Mucosa of descending colon (tissue), 3 donors: ENCODE measurements around the gene COL1A1. TPM values are rescaled to one million over a fixed set of nuclear protein-coding genes. Genes with fewer than 3 reads are reported as not detected.
A peak's percentile ranks its signal among the peaks of the same experiment; 100 is the strongest.

Experiments used
- ATAC-seq: fragments of 200-7000 bp; cut with Tn5 transposase; one replicate; pipeline ENCODE4 v1.9.1; 2020; ENCODE audit warnings: mild to moderate bottlenecking, moderate library complexity
- DNase-seq, 3 donors: peaks; one replicate each; pipeline ENCODE4 v3.0.0-alpha.2; 2020
- H3K36me3 ChIP-seq: fragments of 200-600 bp; one replicate; pipeline ENCODE4 v1.8.0; 2021; ENCODE audit warnings: low read depth, mild to moderate bottlenecking
- H3K4me1 ChIP-seq: fragments of 200-600 bp; one replicate; pipeline ENCODE4 v1.8.0; 2021; ENCODE audit warnings: low read depth, mild to moderate bottlenecking
- H3K4me3 ChIP-seq: fragments of 200-600 bp; one replicate; pipeline ENCODE4 v1.8.0; 2021; ENCODE audit warnings: mild to moderate bottlenecking
- H3K9me3 ChIP-seq: fragments of 200-600 bp; one replicate; pipeline ENCODE4 v1.8.0; 2021; ENCODE audit warnings: mild to moderate bottlenecking
- CTCF ChIP-seq: fragments of 200-600 bp; IDR thresholded peaks from one replicate; pipeline ENCODE4 v1.8.0; 2022; ENCODE audit warnings: antibody characterized with exemption, mild to moderate bottlenecking
- intact Hi-C, 2 donors: fragments of 100-400 bp; cut with DNase I in 1 of 2; cut with micrococcal nuclease in 1 of 2; formaldehyde crosslinking; loops; one replicate each; pipeline versions ENCODE4 v1.11.0 to v1.11.1; 2022; cut with DNase I, micrococcal nuclease
- total RNA-seq, 3 donors: library from RNA; stranded (reverse); fragmentation: NEBNext Ultra II Directional in 2 of 3; extraction: Animal tissue kit (Norgen Biotek cat#: 25700) in 2 of 3; gene quantifications; one replicate each; pipeline versions ENCODE4 v1.2.1 to v1.2.4, GENCODE V29; 2021 to 2023
- donor health status: DM: no; HTN: no; CAD: no; lungs with moderate emphysema.
- donor health status: DM: no; HTN: no; CAD: no.
- donor health status: DM: no; HTN: yes; CAD: no.

The COL1A1 gene
- total RNA-seq, 3 donors from 2014 or later: 53.0 to 248 (median 160) TPM

GRCh38 chr17:50177476-50177875 is 24.0 kb downstream of the COL1A1 start:
- DNase-seq: no peak
- Histone ChIP-seq H3K4me3 (no peak overlapping the region), H3K36me3 (no peaks in the 10 kb centered on the region), H3K4me1 (peaks cover 5% of the 10 kb centered on the region), H3K9me3 (no peaks in the 10 kb centered on the region)
- TF ChIP-seq CTCF: no peak
- ATAC-seq: no peak
- intact Hi-C loops: loop anchor here in 1 of 2 donors (10.0 kb wide), 1 partner anchor 117 kb away; no protein-coding TSS in a partner anchor

GRCh38 chr17:50176559-50177357 is 24.7 kb downstream of the COL1A1 start:
- H3K4me1 ChIP-seq: peaks cover 5% of the 10 kb centered on the region
- H3K36me3 ChIP-seq: no peaks in the 10 kb centered on the region
- intact Hi-C loops: loop anchor here in 1 of 2 donors (10.0 kb wide), 1 partner anchor 118 kb away; no protein-coding TSS in a partner anchor
- no peaks in the 10 kb centered on the region for H3K9me3 ChIP-seq
- TF ChIP-seq CTCF: no peak
- DNase-seq (no peak), ATAC-seq (no peak)
- H3K4me3 ChIP-seq: no peak overlapping the region

- DNase-seq (no peak), ATAC-seq (no peak)
- Histone ChIP-seq H3K9me3 (no peaks in the 10 kb centered on the region), H3K4me3 (no peak overlapping the region), H3K4me1 (peaks cover 5% of the 10 kb centered on the region), H3K36me3 (no peaks in the 10 kb centered on the region)
- intact Hi-C loops: loop anchor here in 1 of 2 donors (10.0 kb wide), 1 partner anchor 120 kb away; no protein-coding TSS in a partner anchor
- no peak for TF ChIP-seq CTCF
These were observed 26.2 kb downstream of the COL1A1 start for GRCh38 chr17:50175035-50175807.

GRCh38 chr17:50174444-50174843 is 27.0 kb downstream of the COL1A1 start:
- H3K9me3 ChIP-seq: no peaks in the 10 kb centered on the region
- H3K4me1 ChIP-seq: peaks cover 5% of the 10 kb centered on the region
- TF ChIP-seq CTCF: no peak
- H3K36me3 ChIP-seq: no peaks in the 10 kb centered on the region
- intact Hi-C loops: loop anchor here in 1 of 2 donors (10.0 kb wide), 1 partner anchor 120 kb away; no protein-coding TSS in a partner anchor
- ATAC-seq: no peak
- H3K4me3 ChIP-seq: no peak overlapping the region
- no peak for DNase-seq

- intact Hi-C loops: loop anchor here in 1 of 2 donors (10.0 kb wide), 1 partner anchor 121 kb away; no protein-coding TSS in a partner anchor
- no peak overlapping the region for H3K4me3 ChIP-seq
- TF ChIP-seq CTCF: no peak
- H3K36me3 ChIP-seq: no peaks in the 10 kb centered on the region
- peaks cover 5% of the 10 kb centered on the region for H3K4me1 ChIP-seq
- DNase-seq (peak in 1 of 3 donors; percentile 22), ATAC-seq (no peak)
- no peaks in the 10 kb centered on the region for H3K9me3 ChIP-seq
These were observed 28.0 kb downstream of the COL1A1 start for GRCh38 chr17:50173335-50173941.
